ENCODE data around the gene DGCR6L.
"Not testable (repeated sequence)": the region's sequence is repeated elsewhere in the genome, so short reads cannot be mapped to it uniquely, and the experiment has no call there.

Gene DGCR6L

DNA sequence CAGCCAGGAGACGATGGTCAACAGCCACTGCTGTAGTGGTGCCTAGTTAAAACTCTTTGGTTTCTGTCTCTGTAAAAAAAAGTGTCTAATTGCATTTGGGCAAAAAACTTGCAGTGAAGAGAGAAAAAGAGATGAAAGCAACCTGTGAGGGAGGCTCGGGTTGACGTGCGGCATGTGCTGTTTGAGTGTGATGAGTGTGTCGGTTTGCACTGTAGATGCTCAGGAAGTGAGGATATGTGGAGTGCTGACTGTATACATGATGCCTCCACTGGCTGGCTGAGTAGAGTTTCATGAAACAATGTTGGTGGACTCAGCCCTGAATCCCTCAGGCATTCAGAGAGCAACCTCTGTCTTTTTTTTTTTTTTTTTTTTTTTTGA, 4.3 kb upstream of the DGCR6L start:
- DNase-seq, result no peak

GRCh38 chr22:20321552-20322211, 1.8 kb upstream of the DGCR6L start:
- DNase-seq, result not testable (repeated sequence)

- DNase-seq, result not testable (repeated sequence)
Observed at GRCh38 chr22:20320659-20321551, 1.0 kb upstream of the DGCR6L start.

DNA sequence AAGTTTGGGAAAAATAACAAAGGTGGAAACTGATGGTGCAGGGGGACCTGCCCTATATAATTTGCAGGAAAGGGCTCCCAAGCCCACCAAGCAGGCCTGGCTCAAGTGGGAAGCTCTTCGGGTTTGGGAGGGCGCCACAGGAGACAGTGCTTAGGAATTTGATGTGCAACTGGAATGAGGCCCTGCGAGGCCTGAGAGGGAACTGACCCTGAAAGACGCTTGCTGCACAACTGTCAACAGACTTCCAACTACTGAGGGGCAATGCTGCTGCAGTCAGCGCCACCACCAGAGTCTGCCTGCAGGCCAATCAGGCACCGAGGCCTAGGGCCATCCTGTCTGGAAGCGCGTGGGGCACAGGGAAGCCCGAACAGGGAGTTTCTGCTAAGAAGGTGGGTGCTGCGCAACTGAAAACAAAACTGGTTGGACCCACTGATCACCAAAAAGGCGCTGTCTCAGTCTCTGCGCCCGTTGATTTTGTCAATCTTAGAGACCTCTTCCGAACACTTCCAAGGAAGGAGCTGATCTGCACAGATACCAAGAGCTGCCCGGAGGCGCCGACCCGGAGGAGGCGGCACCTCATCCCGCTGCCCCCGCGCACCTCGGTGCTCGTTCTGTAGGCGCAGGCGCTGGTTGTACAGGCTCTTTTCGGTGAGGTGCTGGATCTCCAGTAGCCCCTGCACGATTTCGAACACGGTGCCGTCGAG, 667 bp downstream of the DGCR6L start:
- DNase-seq, result no peak

DNA sequence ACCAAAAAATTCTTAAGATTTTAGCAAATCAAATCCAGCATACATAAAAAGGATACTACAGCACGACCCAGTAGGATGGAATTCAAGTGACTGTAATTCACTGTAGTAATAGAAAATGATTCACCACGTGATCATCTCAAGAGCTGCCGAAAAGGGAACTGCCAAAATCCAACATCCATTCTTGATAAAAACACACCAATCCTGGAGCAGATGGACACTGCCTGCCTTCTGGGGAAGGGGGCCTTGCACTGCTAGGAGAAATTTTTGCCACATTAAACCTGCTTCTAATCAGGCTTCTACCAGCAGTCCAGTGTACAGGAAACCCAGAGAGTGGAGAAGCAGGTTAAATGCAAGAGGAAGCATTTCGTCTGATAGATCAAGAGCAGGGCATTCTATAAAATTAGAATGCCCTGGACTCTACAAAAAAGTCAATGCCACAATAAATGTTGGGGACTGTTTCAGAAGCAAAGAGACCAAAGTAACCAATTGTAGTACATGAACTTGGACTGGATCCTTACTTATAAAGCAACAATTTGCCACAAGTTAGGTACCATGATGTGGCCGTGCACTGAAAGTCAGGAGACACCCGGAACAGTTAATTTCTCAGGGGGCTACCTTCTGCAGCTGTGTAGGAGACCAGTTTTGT, 1.7 kb downstream of the DGCR6L start:
- not testable (repeated sequence) for DNase-seq

- DNase-seq, result not testable (repeated sequence)
Observed at GRCh38 chr22:20317402-20318042, 2.3 kb downstream of the DGCR6L start.

- no peak for DNase-seq
Observed at GRCh38 chr22:20316844-20317401, 2.9 kb downstream of the DGCR6L start.

DNA sequence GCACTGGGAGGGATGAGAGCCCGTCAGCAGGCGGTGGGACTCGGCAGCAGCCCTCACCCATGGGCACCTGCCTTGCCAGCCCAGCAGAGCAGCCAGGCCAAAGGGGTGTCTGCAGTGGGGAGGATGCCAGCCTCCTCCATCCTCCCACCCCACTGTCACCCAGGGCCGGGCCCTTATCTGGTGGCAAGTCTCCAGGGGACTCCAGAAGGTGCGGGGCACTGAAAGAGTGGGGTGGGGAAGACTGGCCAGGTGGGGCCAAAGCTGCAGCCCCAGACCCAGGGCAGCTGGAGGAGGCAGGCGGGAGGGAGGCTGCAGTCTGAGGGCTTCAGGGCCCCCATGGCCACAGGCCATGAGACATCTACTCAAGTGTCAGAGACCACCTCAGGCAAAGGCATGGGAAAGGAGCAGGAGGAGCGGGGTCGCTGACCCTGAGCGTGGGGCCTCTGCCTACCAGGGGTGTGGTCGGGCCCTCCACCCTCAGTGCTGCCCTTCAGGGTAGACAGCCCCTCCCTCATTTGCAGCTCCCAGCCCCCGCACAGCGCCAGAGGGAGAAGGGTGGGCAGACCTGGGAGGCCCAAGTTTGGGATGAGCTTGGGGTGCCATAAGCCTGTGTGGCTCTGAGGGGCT, 3.5 kb downstream of the DGCR6L start:
- no peak for DNase-seq

DNA sequence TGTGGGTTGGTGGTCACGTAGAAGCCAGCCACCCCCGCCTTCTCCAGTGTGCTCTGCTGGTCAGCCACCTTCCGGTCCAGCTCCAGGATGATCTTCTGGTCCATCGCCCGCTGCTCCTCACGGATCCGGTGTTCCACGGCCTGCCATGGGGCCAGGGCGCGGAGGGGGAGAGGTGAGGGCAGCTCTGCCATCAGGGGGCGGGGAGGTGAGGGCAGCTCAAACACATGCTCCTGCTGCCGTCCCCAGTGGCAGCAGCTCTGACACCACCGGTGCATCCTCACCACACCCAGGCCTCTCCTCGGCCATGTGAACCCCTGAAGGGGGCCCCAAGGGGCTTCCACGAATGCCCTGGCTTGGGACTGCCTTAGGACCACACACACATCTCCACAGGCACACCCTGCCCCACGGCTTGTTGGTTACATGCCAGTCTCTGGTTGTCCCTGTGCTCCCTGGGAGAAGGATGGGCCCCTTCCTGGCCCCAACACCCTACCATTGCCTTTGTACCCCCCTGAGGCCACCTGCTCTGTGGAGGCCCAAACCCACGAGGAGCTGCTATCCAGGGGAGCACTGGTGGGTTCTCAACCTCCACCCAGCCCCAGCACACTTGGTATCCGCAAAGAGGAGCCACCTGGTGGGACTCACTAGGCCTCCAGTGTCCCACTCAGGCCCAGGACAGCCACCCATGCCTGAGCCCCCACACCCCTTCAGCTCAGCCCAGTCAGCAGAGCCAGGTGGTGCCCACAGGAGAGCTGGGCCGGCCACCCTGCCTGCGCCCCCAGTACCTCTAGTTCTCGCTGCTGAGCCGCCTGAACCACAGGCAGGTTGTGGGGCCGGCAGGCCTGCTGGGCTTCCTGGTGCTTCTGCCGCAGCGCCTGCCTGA, 4.3 kb downstream of the DGCR6L start:
- DNase-seq, result no peak

DNA sequence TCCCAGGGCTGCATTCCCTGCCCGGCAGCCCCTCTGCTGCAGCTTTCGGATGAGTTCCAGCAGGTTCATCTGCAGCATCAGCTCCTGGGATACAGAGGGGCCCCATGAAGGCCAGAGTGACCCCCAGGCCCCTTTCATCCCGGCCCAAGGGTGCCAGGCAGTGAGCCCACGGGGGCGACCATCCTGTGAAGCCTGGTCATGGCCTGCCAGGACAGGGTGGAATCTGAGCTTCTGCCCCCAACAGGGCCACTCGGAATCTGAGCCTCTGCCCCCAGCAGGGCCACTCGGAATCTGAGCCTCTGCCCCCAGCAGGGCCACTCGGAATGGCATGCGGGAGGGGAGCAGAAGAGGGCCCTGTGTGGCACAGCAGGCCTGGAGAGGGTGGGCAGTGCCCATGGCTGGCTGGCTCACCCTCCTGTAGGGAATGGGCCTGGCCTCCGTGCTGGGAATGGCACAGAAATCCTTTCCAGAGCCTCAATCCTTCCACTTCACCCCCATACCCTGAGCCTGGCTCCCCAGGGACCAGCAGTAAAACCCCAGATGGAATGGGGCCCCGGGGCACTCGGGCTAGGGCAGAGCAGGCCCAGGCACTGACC, 5.0 kb downstream of the DGCR6L start:
- not testable (repeated sequence) for DNase-seq

- DNase-seq, result not testable (repeated sequence)
Observed at GRCh38 chr22:20314206-20314605, 5.7 kb downstream of the DGCR6L start.

- DNase-seq, result not testable (repeated sequence)
Observed at GRCh38 chr22:20313306-20314077, 6.4 kb downstream of the DGCR6L start.

DNA sequence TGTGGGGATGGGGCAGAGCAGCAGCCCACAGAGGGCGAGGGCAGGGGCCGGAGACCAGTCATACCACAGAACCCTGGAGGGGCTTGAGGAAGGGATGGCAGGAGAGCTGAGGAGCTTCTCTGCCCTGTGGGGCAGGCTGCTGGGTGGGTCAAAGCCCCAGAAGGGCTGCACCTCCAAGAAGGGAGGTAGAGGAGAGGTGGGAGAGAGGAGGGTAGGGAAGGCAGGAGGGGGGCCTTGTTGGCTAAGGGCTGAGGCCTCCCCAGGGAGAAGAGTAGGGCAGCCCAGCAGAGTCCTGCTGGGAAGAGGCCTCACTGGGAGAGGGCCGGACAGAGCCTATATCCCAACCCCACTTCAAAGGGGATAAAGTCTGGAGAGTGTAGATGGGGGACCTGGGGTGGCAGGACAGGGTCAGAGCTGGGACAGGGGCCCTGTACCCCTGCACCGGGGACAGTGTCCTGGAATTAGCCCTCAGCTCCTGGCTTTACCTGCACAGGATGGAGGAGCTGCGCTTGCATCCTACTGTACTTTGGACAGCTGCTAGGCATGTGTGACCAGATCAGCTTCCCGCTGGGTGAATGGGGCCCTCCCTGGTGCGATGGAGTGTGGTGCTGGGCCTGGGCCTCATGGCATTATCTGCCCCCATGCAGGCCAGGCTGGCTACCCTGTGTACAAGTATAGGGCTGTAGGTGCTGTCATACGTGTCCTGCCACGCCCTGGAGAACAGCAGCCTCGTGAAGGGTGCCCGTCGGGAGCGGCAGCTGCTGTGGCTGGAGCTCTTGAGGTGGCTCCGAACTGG, 7.3 kb downstream of the DGCR6L start:
- DNase-seq, result no peak

GRCh38 chr22:20311249-20312062, 8.4 kb downstream of the DGCR6L start:
- DNase-seq, result not testable (repeated sequence)

DNA sequence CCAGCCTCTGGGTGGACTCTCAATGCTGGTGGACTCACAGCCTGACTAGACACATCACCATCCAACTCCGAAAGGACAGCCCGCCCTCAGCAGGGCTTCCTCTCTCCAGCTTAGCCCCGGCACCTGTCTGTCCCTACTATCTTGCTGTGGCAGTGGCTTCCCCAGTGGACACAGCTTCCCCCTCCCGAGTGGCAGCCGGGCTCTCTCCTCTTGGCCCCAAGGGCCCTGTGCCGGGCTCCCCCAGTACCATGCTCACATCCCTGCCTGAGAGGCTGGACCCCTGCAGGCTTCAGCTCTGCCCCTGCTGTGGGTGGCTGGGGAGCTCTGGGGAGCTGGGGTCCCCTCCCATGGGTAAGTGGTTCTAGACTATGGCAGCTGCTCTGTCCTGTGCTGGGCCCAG, 9.1 kb downstream of the DGCR6L start:
- DNase-seq, result not testable (repeated sequence)

- DNase-seq, result not testable (repeated sequence)
Observed at GRCh38 chr22:20310180-20310579, 9.7 kb downstream of the DGCR6L start.

All from effector CD8-positive, alpha-beta T cell (primary cell).